GM18951 (cell line): ENCODE results near the gene NEK10.

ENCODE experiments used
- POLR2A ChIP-seq: IDR thresholded peaks from 4 replicates; pipeline ENCODE4 v1.6.1; 2011; ENCODE audit warnings: mild to moderate bottlenecking; ENCODE audit not compliant: insufficient read length, insufficient read depth; ENCODE audit errors: extremely low read depth
- in situ Hi-C: fragments of 300-500 bp; cut with MboI; formaldehyde crosslinking; loops from one replicate; pipeline ENCODE4 v1.12.0; 2022; ENCODE audit warnings: low sequenced_read_pairs, mixed read lengths, inconsistent platforms; ENCODE audit not compliant: unreplicated experiment

The NEK10 gene

DNA sequence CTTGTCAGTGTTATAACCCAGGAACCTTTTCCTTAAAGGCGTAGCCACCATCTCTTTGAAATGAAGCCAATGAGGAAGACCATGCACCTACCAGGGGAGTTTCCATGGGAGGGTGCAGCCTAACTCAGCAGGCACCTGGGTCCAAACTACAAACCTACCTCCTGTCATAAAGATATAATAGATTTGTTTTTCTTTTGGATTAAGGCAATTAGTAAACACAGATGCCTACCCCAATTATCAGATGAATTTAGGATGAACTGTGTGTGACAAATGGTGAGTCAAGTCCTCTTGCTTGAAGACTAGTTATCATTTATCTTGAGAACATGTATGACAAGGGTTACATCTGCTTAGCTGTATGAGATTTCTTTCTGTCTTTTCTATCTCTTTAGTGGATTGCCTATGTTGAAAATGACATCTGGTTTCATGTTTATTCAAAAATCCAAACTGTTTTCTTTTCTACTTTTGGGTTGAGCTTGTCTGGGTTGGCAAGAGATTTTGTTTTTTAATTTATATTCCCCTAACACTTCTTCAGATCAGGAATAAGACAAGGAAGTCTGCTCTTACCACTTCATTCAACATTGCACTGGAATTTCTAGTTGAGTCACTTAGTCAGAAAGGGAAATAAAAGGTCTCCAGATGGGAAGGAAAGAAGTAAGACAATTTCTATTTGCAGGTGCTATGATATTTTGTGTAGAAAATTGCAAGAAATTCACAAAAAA lies 149.9 kb downstream of the NEK10 start:
- in situ Hi-C loops, result no loop called here
- TF ChIP-seq POLR2A, result no peak

DNA sequence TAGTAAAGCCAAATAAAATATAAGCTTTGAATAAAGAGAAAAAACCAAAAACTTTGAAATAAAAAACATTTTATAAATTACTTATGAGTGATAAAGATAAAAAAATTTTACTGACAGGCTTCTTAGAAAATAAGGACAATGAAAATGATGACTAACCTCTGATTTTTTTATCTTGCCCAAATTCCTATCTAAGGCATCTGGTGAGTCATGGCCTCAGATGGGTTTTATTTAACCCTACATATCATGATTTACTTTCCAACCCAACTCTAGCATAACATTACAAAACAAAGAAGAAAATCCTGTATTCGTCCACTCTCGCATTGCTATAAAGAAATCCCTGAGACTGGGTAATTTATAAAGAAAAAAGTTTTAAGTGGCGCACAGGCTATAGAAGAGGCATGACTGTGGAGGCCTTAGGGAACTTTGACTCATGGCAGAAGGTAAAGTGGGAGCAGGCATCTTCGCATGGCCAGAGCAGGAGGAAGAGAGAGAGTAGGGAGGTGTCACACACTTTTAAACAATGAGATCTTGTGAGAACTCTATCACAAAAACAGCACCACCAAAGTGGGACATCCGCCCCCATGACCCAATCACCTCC lies 152.1 kb downstream of the NEK10 start:
- TF ChIP-seq POLR2A, result no peak
- in situ Hi-C loops, result no loop called here

DNA sequence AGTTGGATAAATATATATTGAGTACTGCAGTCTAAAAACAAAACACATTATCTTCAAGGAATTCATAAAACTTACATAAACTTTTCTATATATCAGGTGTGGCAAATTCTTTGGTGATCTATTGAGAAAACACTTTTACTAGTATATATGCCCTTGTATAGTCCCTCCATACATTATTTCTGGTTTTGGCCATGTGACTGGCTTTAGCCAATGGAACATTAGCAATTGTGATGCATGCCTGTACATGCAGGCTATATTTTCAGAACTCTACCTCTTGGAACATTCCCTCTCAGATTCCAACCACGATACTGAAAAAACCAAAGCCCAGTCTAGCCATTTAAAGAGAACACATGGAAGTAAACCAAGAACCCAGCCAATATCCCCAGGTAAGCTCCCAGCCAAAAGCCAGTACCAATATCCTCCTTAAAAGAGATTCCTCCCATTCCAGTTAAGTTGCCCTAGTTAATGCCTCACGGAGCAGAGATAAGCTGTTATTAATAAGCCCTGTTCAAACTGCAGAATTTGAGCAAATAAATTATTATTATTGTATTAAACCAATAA lies 152.8 kb downstream of the NEK10 start:
- in situ Hi-C loops, result no loop called here
- TF ChIP-seq POLR2A, result no peak

DNA sequence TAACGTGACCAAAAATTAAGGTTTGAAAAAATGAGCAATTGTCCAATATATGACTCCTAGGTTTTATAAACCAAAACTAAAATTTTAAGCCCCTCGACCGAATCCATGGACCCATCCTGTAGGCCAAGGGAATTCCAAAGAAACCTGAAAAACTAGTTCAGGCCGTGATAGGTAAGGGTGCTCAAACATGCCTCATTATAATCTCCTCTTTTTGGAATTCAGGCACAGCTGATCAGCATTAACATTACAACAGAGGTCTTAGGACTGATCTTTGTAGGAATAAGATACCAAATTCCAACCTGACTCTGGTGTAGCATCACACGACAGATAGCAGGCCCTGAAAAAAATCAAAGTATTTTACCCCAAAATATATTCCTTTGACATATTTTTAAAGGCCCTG lies 155.7 kb downstream of the NEK10 start:
- in situ Hi-C loops, result no loop called here

DNA sequence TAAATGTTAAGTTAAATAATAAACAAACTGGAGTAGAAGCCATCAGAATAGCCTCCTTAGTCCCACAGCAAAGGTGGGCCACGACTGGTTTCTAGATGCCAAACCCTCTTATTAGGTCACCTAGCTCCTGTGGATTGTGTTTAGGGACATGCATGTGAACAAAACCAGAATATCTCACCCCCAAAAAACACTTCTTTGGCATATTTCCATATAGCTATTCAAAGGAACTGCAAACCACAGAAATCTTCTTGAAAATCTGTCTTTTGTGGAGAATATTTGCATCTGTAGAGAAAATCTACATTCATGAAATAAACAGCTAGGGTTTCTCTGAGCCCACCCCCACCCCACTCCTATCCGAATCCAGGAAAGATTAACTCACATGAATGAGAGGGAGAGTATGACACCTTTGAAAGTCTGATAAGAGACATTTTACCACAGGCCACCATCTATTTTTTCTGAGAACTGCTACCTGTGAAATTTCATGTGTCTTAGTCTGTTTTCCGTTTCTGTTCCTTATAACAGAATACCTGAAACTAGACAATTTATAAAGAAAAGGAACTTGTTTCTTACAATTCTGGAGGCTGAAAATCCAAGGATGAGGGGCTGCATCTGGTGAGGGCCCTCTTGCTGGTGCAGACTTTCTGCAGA lies 159.4 kb downstream of the NEK10 start:
- in situ Hi-C loops, result no loop called here
- no peak for TF ChIP-seq POLR2A

More for the DNA sequence above, 155.7 kb downstream of the NEK10 start:
- TF ChIP-seq POLR2A, result no peak

DNA sequence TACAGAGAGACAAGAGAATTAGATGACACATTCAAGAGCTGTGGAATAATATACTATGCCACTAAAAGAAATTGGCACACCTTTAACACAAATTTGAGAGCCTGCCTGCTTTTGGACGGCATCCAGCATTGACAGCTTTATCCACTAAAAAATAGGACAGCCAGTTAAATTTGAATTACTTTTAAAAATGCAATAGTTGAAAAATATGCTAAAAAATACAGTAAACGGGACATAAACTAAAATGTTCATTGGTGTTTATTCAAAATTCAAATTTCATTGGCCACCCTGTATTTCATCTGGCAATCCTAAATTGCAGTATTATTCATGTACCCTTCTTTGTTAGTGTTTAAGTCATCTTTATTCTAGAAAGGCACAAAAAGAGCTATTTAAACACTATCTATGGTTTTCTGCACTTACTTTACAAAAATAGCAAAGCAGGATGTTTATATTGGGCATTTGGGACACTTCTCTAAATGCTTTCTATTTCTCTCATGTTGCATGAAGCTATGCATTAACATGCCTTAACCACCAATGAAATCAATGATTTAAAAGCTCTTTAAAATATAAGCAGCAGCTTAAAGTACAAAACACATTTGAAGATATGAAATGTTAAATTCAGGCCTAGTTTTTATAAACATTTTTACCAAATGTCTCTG lies 160.1 kb downstream of the NEK10 start:
- TF ChIP-seq POLR2A, result no peak
- in situ Hi-C loops, result no loop called here

DNA sequence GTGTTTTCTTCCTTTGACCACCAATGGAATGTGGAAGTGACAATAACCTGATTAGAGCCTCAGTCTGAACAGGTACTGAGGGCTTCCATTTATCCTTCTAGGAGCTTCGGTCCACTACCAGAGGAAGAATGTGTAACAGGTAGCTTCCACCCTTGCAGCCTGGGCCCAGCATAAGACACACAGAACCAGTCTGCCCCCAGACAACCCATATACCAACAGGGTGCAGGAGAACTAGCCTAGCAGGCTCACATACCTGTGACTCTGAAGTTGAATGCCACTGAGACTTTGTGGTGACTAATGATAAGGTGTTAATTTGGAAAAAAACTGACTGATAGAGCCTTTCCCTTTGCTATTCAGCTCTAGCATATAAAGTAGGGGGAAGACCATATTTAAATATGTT lies 166.2 kb downstream of the NEK10 start:
- in situ Hi-C loops, result no loop called here
- no peak for TF ChIP-seq POLR2A

DNA sequence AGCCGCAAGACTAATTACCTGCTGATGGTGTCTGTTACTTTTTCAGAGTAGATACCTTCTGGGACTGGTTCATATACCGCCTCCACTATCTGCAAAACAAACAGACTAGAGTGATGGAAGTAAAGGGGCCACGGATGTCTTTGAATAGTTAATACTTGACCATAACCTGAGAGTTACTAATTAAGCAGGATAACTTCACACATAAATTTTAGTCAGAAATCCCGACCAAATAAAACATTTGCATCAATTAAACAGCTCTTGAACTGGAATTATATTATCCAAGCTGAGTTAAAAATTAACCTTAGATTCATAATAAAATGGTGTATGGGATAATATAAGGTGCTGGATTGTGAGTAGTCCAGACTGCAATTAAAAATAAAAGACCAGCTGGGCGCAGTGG lies 167.7 kb downstream of the NEK10 start:
- in situ Hi-C loops, result no loop called here
- TF ChIP-seq POLR2A, result no peak

DNA sequence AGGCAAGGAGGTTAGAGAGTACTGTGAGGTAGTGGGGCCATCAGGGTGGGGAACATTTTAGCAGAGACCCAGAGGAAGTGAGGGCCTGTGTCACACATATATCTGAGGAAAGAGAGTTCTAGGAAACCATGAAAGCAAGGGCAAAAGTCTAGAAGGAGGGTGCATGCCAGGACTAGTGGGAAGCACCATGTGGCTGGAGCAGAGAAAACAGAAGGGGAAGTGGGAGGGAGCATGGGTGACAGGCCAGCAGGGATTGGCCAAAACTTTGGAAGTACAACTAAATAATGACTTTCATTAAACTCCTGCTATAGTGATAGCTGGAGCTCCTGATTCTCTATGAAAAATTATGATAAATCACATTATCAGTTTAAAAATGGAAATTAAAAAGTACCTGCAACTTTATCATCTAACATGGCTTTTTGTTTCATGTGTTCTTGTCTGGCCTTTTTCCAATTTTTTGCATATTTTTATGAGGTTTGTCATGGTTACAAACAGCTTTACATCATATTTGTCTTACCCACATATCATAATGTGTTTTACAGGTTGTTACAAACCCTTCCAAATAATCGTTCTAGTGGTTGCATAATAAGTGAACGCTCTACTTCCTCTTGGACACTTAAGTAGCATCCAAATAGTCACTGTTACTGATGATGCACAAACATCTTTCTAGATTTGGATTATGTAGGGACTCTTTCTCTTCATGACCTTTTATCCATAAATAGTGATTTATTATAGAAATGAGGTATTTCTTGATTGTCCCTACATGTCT lies 168.3 kb downstream of the NEK10 start:
- no peak for TF ChIP-seq POLR2A

DNA sequence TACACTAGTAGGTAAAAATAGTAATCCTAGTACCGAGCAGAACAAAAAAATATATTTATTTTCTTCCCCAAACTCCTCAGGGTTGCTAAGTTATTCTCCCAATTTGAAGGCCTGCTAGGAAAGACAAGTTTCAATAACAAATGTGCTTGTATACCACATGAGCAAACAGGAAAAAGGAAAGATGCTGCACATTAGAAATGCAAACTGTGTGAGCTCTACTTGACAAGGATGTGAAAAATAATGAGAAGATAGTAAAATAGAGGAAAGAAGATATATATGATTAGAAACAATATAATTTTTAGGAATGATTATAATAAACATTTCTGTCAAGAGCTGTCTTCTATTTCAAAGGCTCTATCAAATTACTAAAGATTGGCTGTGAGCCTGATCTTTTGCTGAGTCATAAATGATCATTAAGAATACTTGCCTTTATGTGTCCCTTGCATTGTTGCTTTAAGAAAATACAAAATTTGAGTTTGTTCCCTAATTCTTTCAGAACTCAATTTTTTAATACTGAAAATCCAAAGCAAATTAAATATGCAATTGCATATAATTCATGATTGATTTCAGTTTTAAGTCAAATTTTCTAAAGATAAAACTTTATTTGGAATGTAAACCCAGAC lies 174.2 kb downstream of the NEK10 start:
- TF ChIP-seq POLR2A, result no peak
- in situ Hi-C loops, result no loop called here

More for the DNA sequence above, 168.3 kb downstream of the NEK10 start:
- in situ Hi-C loops, result no loop called here

DNA sequence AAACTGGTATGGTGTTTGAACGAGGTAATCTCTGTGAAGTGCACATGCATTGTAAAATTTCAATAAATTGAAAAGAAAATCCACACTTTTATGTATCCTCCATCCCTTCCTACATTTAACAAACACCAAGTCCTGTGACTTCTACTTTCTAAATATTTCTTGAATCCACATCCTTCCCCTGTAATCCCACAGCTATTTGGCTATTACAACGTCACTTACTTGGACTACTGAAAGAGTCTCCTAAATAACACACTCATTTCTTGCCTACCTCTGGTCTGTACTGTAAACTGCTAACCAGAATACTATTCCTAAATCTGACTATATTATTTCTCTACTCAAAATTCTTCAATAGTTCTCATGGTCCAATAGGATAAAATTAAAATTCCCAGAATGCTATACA lies 176.1 kb downstream of the NEK10 start:
- in situ Hi-C loops, result no loop called here
- TF ChIP-seq POLR2A, result no peak

DNA sequence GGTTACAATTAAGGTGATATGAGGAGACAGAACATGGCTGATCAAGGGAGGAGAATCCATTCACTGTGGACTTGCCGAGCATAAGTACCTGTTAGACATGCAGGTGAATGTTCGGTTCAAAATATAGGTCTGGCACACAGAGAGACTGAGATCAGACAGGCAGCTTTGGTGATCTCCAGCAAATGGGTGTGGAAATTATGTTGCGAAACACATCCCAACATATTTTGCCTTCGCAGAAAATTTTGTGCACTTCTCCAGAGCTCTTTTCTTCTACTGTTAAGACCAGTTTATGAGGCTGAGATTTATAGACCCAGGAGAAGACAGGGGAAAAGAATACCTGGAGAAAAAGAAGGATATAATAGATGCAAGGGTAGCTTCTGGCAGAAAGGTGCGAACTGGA lies 183.2 kb downstream of the NEK10 start:
- TF ChIP-seq POLR2A, result no peak
- in situ Hi-C loops, result no loop called here
